ENCODE measurements around the gene MSH5. TPM values are rescaled to one million over a fixed set of nuclear protein-coding genes. Genes with fewer than 3 reads are reported as not detected.

The MSH5 gene
- total and polyA plus RNA-seq, 2 of the 13 experiments (the other 11 are each of a cell fraction or from before 2014, with no cell fraction given): 10.2 to 38.7 TPM

DNA sequence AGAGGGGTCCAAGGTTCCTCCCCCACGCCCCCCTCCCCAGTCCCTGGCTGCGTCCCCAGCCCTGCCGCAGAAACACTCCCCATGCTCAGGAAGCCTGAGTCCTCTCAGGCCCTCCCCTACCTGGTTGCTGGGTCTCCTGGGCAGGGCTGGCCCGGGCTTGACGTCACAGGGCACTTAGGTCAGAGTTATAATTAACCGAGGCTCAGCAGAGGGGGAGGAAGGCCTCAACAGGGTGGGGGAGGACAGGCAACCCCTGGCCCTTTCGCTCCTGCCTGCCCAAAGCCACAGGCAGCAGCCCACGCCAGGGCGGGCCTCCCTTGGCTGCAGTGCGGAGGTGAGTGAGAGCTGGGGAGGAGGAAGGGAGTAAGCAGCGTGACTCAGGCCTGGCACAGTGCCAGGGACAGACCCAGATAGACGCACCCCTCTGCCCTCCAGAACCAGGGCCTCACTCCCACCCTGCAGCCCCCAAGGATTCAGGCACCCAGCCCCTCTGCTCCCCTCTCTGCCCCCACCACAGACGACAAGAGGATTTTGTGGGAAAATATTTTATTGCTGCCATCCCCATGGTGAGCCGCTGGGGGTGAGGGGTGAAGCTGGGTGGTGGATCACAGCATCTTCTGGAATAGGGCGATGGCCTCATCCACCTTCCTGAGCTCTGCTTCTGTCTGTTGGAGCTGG is 37.3 kb downstream of the MSH5 start, which contains the start of gene VWA7 (continued):
- TF ChIP-seq, protein P1, sequence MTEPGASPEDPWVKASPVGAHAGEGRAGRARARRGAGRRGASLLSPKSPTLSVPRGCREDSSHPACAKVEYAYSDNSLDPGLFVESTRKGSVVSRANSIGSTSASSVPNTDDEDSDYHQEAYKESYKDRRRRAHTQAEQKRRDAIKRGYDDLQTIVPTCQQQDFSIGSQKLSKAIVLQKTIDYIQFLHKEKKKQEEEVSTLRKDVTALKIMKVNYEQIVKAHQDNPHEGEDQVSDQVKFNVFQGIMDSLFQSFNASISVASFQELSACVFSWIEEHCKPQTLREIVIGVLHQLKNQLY (CRISPR knock-in tag; IDR thresholded peaks at IDR 0.05): peak; percentile 75
- TF ChIP-seq, protein P2, sequence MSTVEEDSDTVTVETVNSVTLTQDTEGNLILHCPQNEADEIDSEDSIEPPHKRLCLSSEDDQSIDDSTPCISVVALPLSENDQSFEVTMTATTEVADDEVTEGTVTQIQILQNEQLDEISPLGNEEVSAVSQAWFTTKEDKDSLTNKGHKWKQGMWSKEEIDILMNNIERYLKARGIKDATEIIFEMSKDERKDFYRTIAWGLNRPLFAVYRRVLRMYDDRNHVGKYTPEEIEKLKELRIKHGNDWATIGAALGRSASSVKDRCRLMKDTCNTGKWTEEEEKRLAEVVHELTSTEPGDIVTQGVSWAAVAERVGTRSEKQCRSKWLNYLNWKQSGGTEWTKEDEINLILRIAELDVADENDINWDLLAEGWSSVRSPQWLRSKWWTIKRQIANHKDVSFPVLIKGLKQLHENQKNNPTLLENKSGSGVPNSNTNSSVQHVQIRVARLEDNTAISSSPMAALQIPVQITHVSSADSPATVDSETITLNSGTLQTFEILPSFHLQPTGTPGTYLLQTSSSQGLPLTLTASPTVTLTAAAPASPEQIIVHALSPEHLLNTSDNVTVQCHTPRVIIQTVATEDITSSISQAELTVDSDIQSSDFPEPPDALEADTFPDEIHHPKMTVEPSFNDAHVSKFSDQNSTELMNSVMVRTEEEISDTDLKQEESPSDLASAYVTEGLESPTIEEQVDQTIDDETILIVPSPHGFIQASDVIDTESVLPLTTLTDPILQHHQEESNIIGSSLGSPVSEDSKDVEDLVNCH (CRISPR knock-in tag; IDR thresholded peaks at IDR 0.05): no peak
- peak; percentile 65; the same call in 1 of the 2 replicates for TF ChIP-seq ZNF280D (CRISPR knock-in tag; IDR thresholded peaks at IDR 0.05)
- peak; percentile 65 for TF ChIP-seq KAT8 (CRISPR knock-in tag; IDR thresholded peaks at IDR 0.05)
- TF ChIP-seq BCL6 (CRISPR knock-in tag; IDR thresholded peaks at IDR 0.05): peak; percentile 72; the same call in 1 of the 2 replicates
- TF ChIP-seq, protein P3, sequence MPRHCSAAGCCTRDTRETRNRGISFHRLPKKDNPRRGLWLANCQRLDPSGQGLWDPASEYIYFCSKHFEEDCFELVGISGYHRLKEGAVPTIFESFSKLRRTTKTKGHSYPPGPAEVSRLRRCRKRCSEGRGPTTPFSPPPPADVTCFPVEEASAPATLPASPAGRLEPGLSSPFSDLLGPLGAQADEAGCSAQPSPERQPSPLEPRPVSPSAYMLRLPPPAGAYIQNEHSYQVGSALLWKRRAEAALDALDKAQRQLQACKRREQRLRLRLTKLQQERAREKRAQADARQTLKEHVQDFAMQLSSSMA (CRISPR knock-in tag; IDR thresholded peaks at IDR 0.05): peak; percentile 79
- TF ChIP-seq TBX2 (CRISPR knock-in tag; IDR thresholded peaks at IDR 0.05; ENCODE audit: borderline replicate concordance): peak; percentile 84
- peak; percentile 60 for TF ChIP-seq SPEN (CRISPR knock-in tag; IDR thresholded peaks at IDR 0.05; ENCODE audit: low read depth)
- peak; percentile 47; the same call in 1 of the 2 replicates for TF ChIP-seq ETV5 (CRISPR knock-in tag; IDR thresholded peaks at IDR 0.05; ENCODE audit: borderline replicate concordance)
- no peak; the same call in 1 of the 2 replicates for TF ChIP-seq MYNN (CRISPR knock-in tag; IDR thresholded peaks at IDR 0.05; ENCODE audit: low read depth)
- no peak for TF ChIP-seq GABPA (IDR thresholded peaks at IDR 0.05; ENCODE audit: low read depth, low read length)
- no peak; the same call in 1 of the 2 replicates for TF ChIP-seq GABPA (CRISPR knock-in tag; IDR thresholded peaks at IDR 0.05; ENCODE audit: low read depth)
- no peak; the same call in 1 of the 2 replicates for TF ChIP-seq ATRX (CRISPR knock-in tag; IDR thresholded peaks at IDR 0.05; ENCODE audit: borderline replicate concordance)
- TF ChIP-seq LBX2 (CRISPR knock-in tag; IDR thresholded peaks at IDR 0.05; ENCODE audit: borderline replicate concordance): 0 out of 2 replicates have a peak, but pooled peaks have one; percentile 53
- no peak for TF ChIP-seq XBP1 (CRISPR knock-in tag; IDR thresholded peaks at IDR 0.05)
- TF ChIP-seq ZNF563 (CRISPR knock-in tag; IDR thresholded peaks at IDR 0.05): peak; percentile 63; the same call in 1 of the 2 replicates
- no peak for TF ChIP-seq ZNF749 (CRISPR knock-in tag; IDR thresholded peaks at IDR 0.05; ENCODE audit: borderline replicate concordance)
- 0 out of 2 replicates have a peak, but pooled peaks have one; percentile 32 for TF ChIP-seq SIX4 (CRISPR knock-in tag; IDR thresholded peaks at IDR 0.05)

Data from HepG2 (cell line).